MM.1S (cell line): ENCODE measurements around the gene CUL7.

Experiments used
- DNase-seq: peaks from one replicate; pipeline ENCODE4 v3.0.0-alpha.2; 2015
- H2AFZ ChIP-seq: fragments of 300-600 bp; sonication (generic); 2 replicates; pipeline ENCODE4 v1.6.0; 2016; ENCODE audit warnings: antibody characterized with exemption, low read length
- H3F3A ChIP-seq: fragments of 300-600 bp; sonication (generic); 2 replicates; pipeline ENCODE4 v1.6.1; 2016; ENCODE audit warnings: mild to moderate bottlenecking, antibody characterized with exemption, low read length, moderate library complexity, mixed read lengths; ENCODE audit not compliant: insufficient read depth
- H3K27ac ChIP-seq: fragments of 300-600 bp; sonication (generic); 2 replicates; pipeline ENCODE4 v1.5.1; 2016; ENCODE audit warnings: mild to moderate bottlenecking, low read length
- H3K27me3 ChIP-seq: fragments of 300-600 bp; sonication (generic); replicated peaks from 2 replicates; pipeline ENCODE4 v1.6.0; 2016; ENCODE audit warnings: low read length; ENCODE audit not compliant: insufficient read depth
- H3K36me3 ChIP-seq: fragments of 300-600 bp; sonication (generic); replicated peaks from 2 replicates; pipeline ENCODE4 v1.6.1; 2016; ENCODE audit warnings: mild to moderate bottlenecking, low read length, mixed read lengths; ENCODE audit not compliant: insufficient read depth
- H3K4me1 ChIP-seq: fragments of 300-600 bp; sonication (generic); 2 replicates; pipeline ENCODE4 v1.6.1; 2016; ENCODE audit warnings: low read length, mixed read lengths
- H3K4me2 ChIP-seq: fragments of 300-600 bp; sonication (generic); 2 replicates; pipeline ENCODE4 v1.6.0; 2016; ENCODE audit warnings: low read depth, low read length
- H3K4me3 ChIP-seq: fragments of 300-600 bp; sonication (generic); 2 replicates; pipeline ENCODE4 v1.5.1; 2016; ENCODE audit warnings: low read length, mixed read lengths
- H3K79me2 ChIP-seq: fragments of 300-600 bp; sonication (generic); 2 replicates; pipeline ENCODE4 v1.6.1; 2016; ENCODE audit warnings: mixed run types, low read length, mixed read lengths
- H3K9ac ChIP-seq: fragments of 300-600 bp; sonication (generic); 2 replicates; pipeline ENCODE4 v1.6.1; 2016; ENCODE audit warnings: low read length, mixed read lengths
- H3K9me2 ChIP-seq: fragments of 300-600 bp; sonication (generic); replicated peaks from 2 replicates; pipeline ENCODE4 v1.6.1; 2016; ENCODE audit warnings: mild to moderate bottlenecking, low read length, mixed read lengths; ENCODE audit not compliant: insufficient read depth
- H3K9me3 ChIP-seq: fragments of 300-600 bp; sonication (generic); replicated peaks from 2 replicates; pipeline ENCODE4 v1.6.1; 2016; ENCODE audit warnings: mild to moderate bottlenecking, low read length, mixed read lengths; ENCODE audit not compliant: insufficient read depth
- H4K20me1 ChIP-seq: fragments of 300-600 bp; sonication (generic); 2 replicates; pipeline ENCODE4 v1.6.1; 2016; ENCODE audit warnings: mild to moderate bottlenecking, low read length, moderate library complexity, mixed read lengths; ENCODE audit not compliant: insufficient read depth
- EZH2 ChIP-seq: fragments of 300-600 bp; sonication (generic); optimal IDR thresholded peaks from 2 replicates; pipeline ENCODE3; 2017; ENCODE audit warnings: low read depth, mild to moderate bottlenecking, antibody characterized with exemption, low read length, mixed read lengths
- EZH2phosphoT487 ChIP-seq: fragments of 300-600 bp; sonication (generic); IDR thresholded peaks from 2 replicates; pipeline ENCODE4 v1.6.1; 2018; ENCODE audit warnings: antibody characterized with exemption, low read length
- TF ChIP-seq, protein P1 (sequence below): fragments of 300-600 bp; sonication (generic); IDR thresholded peaks from 2 replicates; pipeline ENCODE4 v1.5.1; 2016; ENCODE audit warnings: antibody characterized with exemption, low read length, mixed read lengths

The CUL7 gene

DNA sequence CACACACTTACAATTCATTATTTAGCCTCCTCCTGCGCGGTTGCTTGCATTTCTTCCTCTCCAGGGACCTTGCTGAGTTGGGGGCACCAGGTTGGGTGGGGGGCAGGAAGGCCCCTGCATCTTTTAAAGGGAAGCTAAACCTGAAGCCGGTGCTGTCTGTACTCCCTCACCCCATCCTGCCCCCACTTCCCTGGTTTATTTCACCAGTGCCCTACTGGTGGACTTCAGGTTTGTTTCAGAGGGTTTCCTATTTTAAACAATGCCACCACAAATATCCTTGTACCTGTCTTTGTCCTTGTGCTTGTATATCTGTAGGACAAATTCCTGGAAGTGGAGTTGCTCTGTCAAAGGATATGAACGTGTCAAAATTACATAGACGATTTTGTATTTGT is 43.4 kb upstream of the CUL7 start:
- Histone ChIP-seq H3K9me3 (no peaks in the 10 kb centered on the region), H3K27me3 (no peaks in the 10 kb centered on the region), H3F3A (no peaks in the 10 kb centered on the region), H3K36me3 (no peaks in the 10 kb centered on the region), H3K4me1 (no peaks in the 10 kb centered on the region), H3K27ac (no peak overlapping the region), H3K9me2 (no peaks in the 10 kb centered on the region), H3K4me2 (no peak overlapping the region), H2AFZ (no peak overlapping the region), H3K4me3 (no peak overlapping the region), H4K20me1 (no peaks in the 10 kb centered on the region), H3K9ac (no peak overlapping the region), H3K79me2 (no peaks in the 10 kb centered on the region)
- no peak for TF ChIP-seq EZH2phosphoT487
- TF ChIP-seq, protein P1, sequence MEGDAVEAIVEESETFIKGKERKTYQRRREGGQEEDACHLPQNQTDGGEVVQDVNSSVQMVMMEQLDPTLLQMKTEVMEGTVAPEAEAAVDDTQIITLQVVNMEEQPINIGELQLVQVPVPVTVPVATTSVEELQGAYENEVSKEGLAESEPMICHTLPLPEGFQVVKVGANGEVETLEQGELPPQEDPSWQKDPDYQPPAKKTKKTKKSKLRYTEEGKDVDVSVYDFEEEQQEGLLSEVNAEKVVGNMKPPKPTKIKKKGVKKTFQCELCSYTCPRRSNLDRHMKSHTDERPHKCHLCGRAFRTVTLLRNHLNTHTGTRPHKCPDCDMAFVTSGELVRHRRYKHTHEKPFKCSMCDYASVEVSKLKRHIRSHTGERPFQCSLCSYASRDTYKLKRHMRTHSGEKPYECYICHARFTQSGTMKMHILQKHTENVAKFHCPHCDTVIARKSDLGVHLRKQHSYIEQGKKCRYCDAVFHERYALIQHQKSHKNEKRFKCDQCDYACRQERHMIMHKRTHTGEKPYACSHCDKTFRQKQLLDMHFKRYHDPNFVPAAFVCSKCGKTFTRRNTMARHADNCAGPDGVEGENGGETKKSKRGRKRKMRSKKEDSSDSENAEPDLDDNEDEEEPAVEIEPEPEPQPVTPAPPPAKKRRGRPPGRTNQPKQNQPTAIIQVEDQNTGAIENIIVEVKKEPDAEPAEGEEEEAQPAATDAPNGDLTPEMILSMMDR, result no peak
- TF ChIP-seq EZH2, result no peak
- DNase-seq, result no peak

DNA sequence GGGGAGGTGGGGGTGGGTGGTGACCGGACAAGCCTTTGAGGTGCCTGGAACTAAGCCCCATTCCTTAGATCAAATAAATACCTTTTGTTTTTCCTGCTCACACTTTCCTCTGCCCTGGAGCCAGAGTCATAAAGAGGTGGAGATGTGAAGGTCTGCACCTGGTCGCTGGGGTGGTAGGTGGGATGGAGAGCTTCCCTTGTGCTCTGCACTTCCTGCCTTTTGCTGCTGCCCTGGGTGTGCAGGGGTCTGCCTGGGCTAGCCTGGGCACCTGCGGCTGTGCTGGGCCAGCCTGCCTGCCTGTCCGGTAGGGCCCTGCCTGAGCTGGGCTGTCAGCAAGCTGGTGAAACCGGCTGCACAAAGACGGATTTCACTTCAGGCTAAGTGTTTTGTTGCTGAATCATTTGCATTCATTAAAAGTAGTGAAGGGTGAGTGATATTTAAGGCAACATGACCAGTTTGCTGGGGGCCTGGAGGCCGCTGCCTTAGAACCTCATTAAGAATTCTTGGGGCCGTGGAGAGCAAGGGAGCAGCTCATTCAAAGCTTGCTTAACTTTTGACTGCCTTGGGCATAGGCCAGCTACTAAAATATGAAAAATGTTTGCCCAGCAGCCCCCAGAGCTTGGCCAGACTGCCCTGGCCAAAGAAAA is 42.9 kb upstream of the CUL7 start:
- H3K27ac ChIP-seq, result no peak overlapping the region
- no peaks in the 10 kb centered on the region for H3K27me3 ChIP-seq
- H2AFZ ChIP-seq, result no peak overlapping the region
- H3K79me2 ChIP-seq, result no peaks in the 10 kb centered on the region
- TF ChIP-seq, protein P1, result no peak
- no peak for TF ChIP-seq EZH2phosphoT487
- no peak for TF ChIP-seq EZH2
- H3K4me2 ChIP-seq, result no peak overlapping the region
- H3K9me3 ChIP-seq, result no peaks in the 10 kb centered on the region
- no peak overlapping the region for H3K9ac ChIP-seq
- no peaks in the 10 kb centered on the region for H3K9me2 ChIP-seq
- DNase-seq, result no peak
- no peaks in the 10 kb centered on the region for H4K20me1 ChIP-seq
- H3K36me3 ChIP-seq, result no peaks in the 10 kb centered on the region
- H3F3A ChIP-seq, result no peaks in the 10 kb centered on the region
- no peaks in the 10 kb centered on the region for H3K4me1 ChIP-seq
- H3K4me3 ChIP-seq, result no peak overlapping the region

DNA sequence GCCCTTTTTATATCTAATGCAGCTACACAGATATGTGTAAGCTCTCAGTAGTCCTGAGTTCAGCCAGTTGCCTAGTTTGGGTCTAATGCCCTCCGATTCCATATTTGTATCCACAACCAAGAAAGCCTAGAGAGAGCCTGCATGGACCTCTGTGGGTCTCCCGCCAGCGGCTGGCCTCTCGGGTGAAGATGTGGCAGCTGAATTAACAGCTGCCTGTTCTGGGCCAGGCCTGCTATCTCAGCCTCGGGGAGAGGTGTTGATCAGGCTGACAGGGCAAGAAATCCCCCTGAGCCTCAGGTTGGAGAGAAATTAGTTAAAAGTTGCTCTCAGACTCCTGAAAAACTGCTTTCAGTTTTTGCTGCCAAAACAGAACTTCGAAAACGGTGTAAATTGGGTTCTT is 42.3 kb upstream of the CUL7 start:
- Histone ChIP-seq H3F3A (no peaks in the 10 kb centered on the region), H3K4me1 (no peaks in the 10 kb centered on the region), H3K9me3 (no peaks in the 10 kb centered on the region), H2AFZ (no peak overlapping the region), H3K9me2 (no peaks in the 10 kb centered on the region), H3K9ac (no peak overlapping the region), H3K4me2 (no peak overlapping the region), H3K4me3 (no peak overlapping the region), H3K79me2 (no peaks in the 10 kb centered on the region), H4K20me1 (no peaks in the 10 kb centered on the region), H3K27me3 (no peaks in the 10 kb centered on the region), H3K27ac (no peak overlapping the region), H3K36me3 (no peaks in the 10 kb centered on the region)
- DNase-seq, result no peak
- no peak for TF ChIP-seq EZH2

DNA sequence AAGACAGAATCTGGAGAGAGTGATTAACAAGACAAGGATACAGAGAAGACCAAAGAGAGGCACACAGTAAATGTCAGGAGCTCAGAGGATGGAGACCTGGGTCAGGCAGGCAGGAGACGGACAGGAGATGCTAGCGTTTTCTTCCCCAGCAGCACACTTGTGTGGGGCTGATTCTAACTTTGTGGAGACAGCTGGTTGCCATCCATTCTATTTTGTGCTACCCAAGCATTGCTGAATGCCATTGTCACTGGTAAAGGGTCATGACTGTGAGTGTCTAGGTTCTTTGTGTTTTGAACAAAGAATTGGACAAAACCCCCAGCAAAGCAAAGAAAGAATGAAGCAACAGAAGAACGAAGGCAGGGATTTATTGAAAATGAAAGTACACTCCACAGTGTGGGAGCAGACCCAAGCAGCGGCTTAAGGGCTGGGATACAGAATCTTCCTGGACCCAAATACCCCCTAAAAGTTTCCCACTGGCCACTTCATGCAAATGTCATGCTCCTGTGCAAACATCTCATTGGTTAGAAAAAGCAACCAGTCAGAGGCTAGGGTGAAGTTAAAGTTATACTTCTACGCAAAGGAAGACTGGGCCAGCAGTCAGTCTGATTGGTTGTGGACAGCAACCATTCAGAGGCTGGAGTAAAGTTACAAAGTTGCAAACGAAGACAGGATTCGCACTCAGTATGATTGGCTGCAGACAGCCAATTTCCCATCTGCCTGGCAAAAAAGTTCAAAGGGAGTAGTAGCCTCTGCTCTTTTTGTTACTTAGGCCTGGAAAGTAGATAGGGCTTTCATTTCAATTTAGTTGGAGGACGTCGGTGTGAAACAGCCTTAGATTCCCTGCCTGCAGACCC is 40.0 kb upstream of the CUL7 start:
- no peaks in the 10 kb centered on the region for H3K9me3 ChIP-seq
- no peak for DNase-seq
- no peaks in the 10 kb centered on the region for H3K9me2 ChIP-seq
- H3K4me3 ChIP-seq, result 0 out of 2 replicates have a peak overlapping the region, but pooled peaks have one; percentile 15
- no peaks in the 10 kb centered on the region for H4K20me1 ChIP-seq
- H3K4me2 ChIP-seq, result peak overlapping the region; percentile 43; the same call in 1 of the 2 replicates
- no peaks in the 10 kb centered on the region for H3K27me3 ChIP-seq
- H3K79me2 ChIP-seq, result no peaks in the 10 kb centered on the region
- no peak overlapping the region for H3K9ac ChIP-seq
- TF ChIP-seq EZH2phosphoT487 (no peak), EZH2 (no peak)
- TF ChIP-seq, protein P1, result no peak
- H3F3A ChIP-seq, result no peaks in the 10 kb centered on the region
- H3K27ac ChIP-seq, result no peak overlapping the region
- peak overlapping the region; percentile 39 for H2AFZ ChIP-seq
- H3K4me1 ChIP-seq, result no peaks in the 10 kb centered on the region
- H3K36me3 ChIP-seq, result no peaks in the 10 kb centered on the region
